Measurements from ENCODE around the gene TFE3. TPM values are rescaled to one million over a fixed set of nuclear protein-coding genes. Genes with fewer than 3 reads are reported as not detected.

The TFE3 gene
- total RNA-seq, 2 experiments from 2014 or later: 27.1 to 27.5 TPM

- Mint-ChIP-seq H3K4me1 (peaks cover 22% of the 10 kb centered on the region), H3K4me3 (no peak overlapping the region), H3K27ac (no peak overlapping the region), H3K36me3 (ENCODE audit: low read depth) (peaks cover 2% of the 10 kb centered on the region), H3K27me3 (no peaks in the 10 kb centered on the region), H3K9me3 (ENCODE audit: low read depth) (no peaks in the 10 kb centered on the region)
- ATAC-seq (no peak), DNase-seq (no peak)
- intact Hi-C loops (cut with DNase I, micrococcal nuclease): no loop called here
- ChIA-PET POLR2A (interaction anchor here (0.9 kb wide), 1 partner anchor 442 kb away, joined by 3 read pairs; no protein-coding TSS in a partner anchor), CTCF (no interaction called here)
Observed at GRCh38 chrX:49059201-49059600, 16.0 kb upstream of the TFE3 start.

GRCh38 chrX:49058794-49059193 lies 15.6 kb upstream of the TFE3 start, which contains the start of gene CCDC120:
Gene CCDC120 (plus strand): TSS chrX:49058999. CDS start chrX:49062042, 3,043 bp downstream.
- CTCF ChIA-PET: no interaction called here
- no peak within 1 kb of the TSS for H3K27ac Mint-ChIP-seq
- H3K4me1 Mint-ChIP-seq: peaks cover 25% of the 10 kb centered on the region
- DNase-seq (no peak), ATAC-seq (no peak)
- peaks cover 2% of the 10 kb centered on the region for H3K36me3 Mint-ChIP-seq (ENCODE audit: low read depth)
- H3K4me3 Mint-ChIP-seq: no peak within 1 kb of the TSS
- no peaks in the 10 kb centered on the region for H3K9me3 Mint-ChIP-seq (ENCODE audit: low read depth)
- no peaks in the 10 kb centered on the region for H3K27me3 Mint-ChIP-seq
- intact Hi-C loops (cut with DNase I, micrococcal nuclease): no loop called here
- POLR2A ChIA-PET: no interaction called here

- H3K9me3 Mint-ChIP-seq (ENCODE audit: low read depth): no peaks in the 10 kb centered on the region
- peak overlapping the region; percentile 70 for H3K4me3 Mint-ChIP-seq
- ATAC-seq (no peak), DNase-seq (no peak)
- peaks cover 34% of the 10 kb centered on the region for H3K4me1 Mint-ChIP-seq
- POLR2A ChIA-PET: no interaction called here
- no peaks in the 10 kb centered on the region for H3K36me3 Mint-ChIP-seq (ENCODE audit: low read depth)
- no peaks in the 10 kb centered on the region for H3K27me3 Mint-ChIP-seq
- intact Hi-C loops (cut with DNase I, micrococcal nuclease): no loop called here
- peak overlapping the region; percentile 82 for H3K27ac Mint-ChIP-seq
- CTCF ChIA-PET: no interaction called here
Observed at GRCh38 chrX:49054073-49054762, 11.1 kb upstream of the TFE3 start.

- ATAC-seq: peak; percentile 84
- POLR2A ChIA-PET: interaction anchor here (0.8 kb wide), 1 partner anchor 10 kb away, joined by 3 read pairs; the partner anchor contains the start of gene TFE3
Observed at GRCh38 chrX:49053223-49054072, 10.3 kb upstream of the TFE3 start.

GRCh38 chrX:49043987-49044281 lies 777 bp upstream of the TFE3 start:
- intact Hi-C loops (cut with DNase I, micrococcal nuclease): loop anchor here (1.0 kb wide), 12 partner anchors 9 to 470 kb away; partner anchors contain the start of genes GRIPAP1 (in 2 of the 2), PIM2 (in 1 of the 2), PPP1R3F (in 1 of the 2) and PQBP1 (in 1 of the 2)
- H3K4me3 Mint-ChIP-seq: peak overlapping the region; percentile 93
- DNase-seq (no peak), ATAC-seq (no peak)
- ChIA-PET CTCF (interaction anchor here (0.7 to 1.4 kb wide), 2 partner anchors 85 to 168 kb away, joined by 3 to 8 read pairs; no protein-coding TSS in a partner anchor), POLR2A (interaction anchor here (0.5 to 0.9 kb wide), 3 partner anchors 9 to 455 kb away, joined by 3 to 6 read pairs (median 3); no protein-coding TSS in a partner anchor)
- no peaks in the 10 kb centered on the region for H3K9me3 Mint-ChIP-seq (ENCODE audit: low read depth)
- H3K4me1 Mint-ChIP-seq: peaks cover 36% of the 10 kb centered on the region
- no peaks in the 10 kb centered on the region for H3K27me3 Mint-ChIP-seq
- H3K36me3 Mint-ChIP-seq (ENCODE audit: low read depth): peaks cover 7% of the 10 kb centered on the region
- H3K27ac Mint-ChIP-seq: peak overlapping the region; percentile 86

More at GRCh38 chrX:49053223-49054072, 10.3 kb upstream of the TFE3 start:
- peak overlapping the region; percentile 74 for H3K4me3 Mint-ChIP-seq
- H3K27me3 Mint-ChIP-seq: no peaks in the 10 kb centered on the region
- CTCF ChIA-PET: interaction anchor here (1.1 kb wide), 1 partner anchor 10 kb away, joined by 4 read pairs; the partner anchor contains the start of gene TFE3
- intact Hi-C loops (cut with DNase I, micrococcal nuclease): loop anchor here in 1 of 2 experiments (1.0 to 2.0 kb wide), 2 partner anchors 10 to 25 kb away; partner anchors contain the start of genes TFE3 and WDR45
- H3K27ac Mint-ChIP-seq: peak overlapping the region; percentile 84
- peak; percentile 78 for DNase-seq
- H3K36me3 Mint-ChIP-seq (ENCODE audit: low read depth): no peaks in the 10 kb centered on the region
- H3K9me3 Mint-ChIP-seq (ENCODE audit: low read depth): no peaks in the 10 kb centered on the region
- peaks cover 34% of the 10 kb centered on the region for H3K4me1 Mint-ChIP-seq

- ATAC-seq: no peak
- CTCF ChIA-PET: interaction anchor here (0.6 to 1.1 kb wide), 3 partner anchors 10 to 96 kb away, joined by 3 to 5 read pairs (median 4); partner anchors contain the start of gene GRIPAP1
Observed at GRCh38 chrX:49042581-49043219, 457 bp downstream of the TFE3 start.

GRCh38 chrX:49041744-49042580 lies 1.2 kb downstream of the TFE3 start:
- peak; percentile 20 for DNase-seq
- intact Hi-C loops (cut with DNase I, micrococcal nuclease): no loop called here
- Mint-ChIP-seq H3K36me3 (ENCODE audit: low read depth) (peaks cover 17% of the 10 kb centered on the region), H3K27ac (peak overlapping the region; percentile 94), H3K4me1 (peaks cover 41% of the 10 kb centered on the region), H3K4me3 (peak overlapping the region; percentile 93), H3K9me3 (ENCODE audit: low read depth) (no peaks in the 10 kb centered on the region), H3K27me3 (no peaks in the 10 kb centered on the region)
- CTCF ChIA-PET: interaction anchor here (0.6 kb wide), 3 partner anchors 73 to 146 kb away, joined by 3 read pairs; no protein-coding TSS in a partner anchor
- ATAC-seq: no peak
- POLR2A ChIA-PET: no interaction called here

More at GRCh38 chrX:49042581-49043219, 457 bp downstream of the TFE3 start:
- H3K4me1 Mint-ChIP-seq: peaks cover 41% of the 10 kb centered on the region
- H3K9me3 Mint-ChIP-seq (ENCODE audit: low read depth): no peaks in the 10 kb centered on the region
- peak overlapping the region; percentile 94 for H3K27ac Mint-ChIP-seq
- POLR2A ChIA-PET: interaction anchor here (0.9 kb wide), 1 partner anchor 10 kb away, joined by 3 read pairs; no protein-coding TSS in a partner anchor
- H3K36me3 Mint-ChIP-seq (ENCODE audit: low read depth): peaks cover 16% of the 10 kb centered on the region
- intact Hi-C loops (cut with DNase I, micrococcal nuclease): loop anchor here (1.0 kb wide), 12 partner anchors 11 to 468 kb away; partner anchors contain the start of genes GRIPAP1 (in 2 of the 2), PIM2 (in 1 of the 2), PPP1R3F (in 1 of the 2) and PQBP1 (in 1 of the 2)
- H3K4me3 Mint-ChIP-seq: peak overlapping the region; percentile 93
- DNase-seq: no peak
- H3K27me3 Mint-ChIP-seq: no peaks in the 10 kb centered on the region

GRCh38 chrX:49040376-49040955 lies 2.7 kb downstream of the TFE3 start:
- Mint-ChIP-seq H3K36me3 (ENCODE audit: low read depth) (peaks cover 19% of the 10 kb centered on the region), H3K4me1 (peaks cover 41% of the 10 kb centered on the region), H3K4me3 (peak overlapping the region; percentile 43), H3K9me3 (ENCODE audit: low read depth) (no peaks in the 10 kb centered on the region), H3K27ac (peak overlapping the region; percentile 76), H3K27me3 (no peaks in the 10 kb centered on the region)
- intact Hi-C loops (cut with DNase I, micrococcal nuclease): no loop called here
- ATAC-seq: no peak
- no peak for DNase-seq
- ChIA-PET CTCF (no interaction called here), POLR2A (interaction anchor here (0.6 kb wide), 1 partner anchor 343 kb away, joined by 3 read pairs; no protein-coding TSS in a partner anchor)

GRCh38 chrX:49039598-49040375 lies 3.4 kb downstream of the TFE3 start:
- ATAC-seq (peak; percentile 25), DNase-seq (peak; percentile 67)
- CTCF ChIA-PET: no interaction called here
- H3K4me1 Mint-ChIP-seq: peaks cover 41% of the 10 kb centered on the region
- H3K4me3 Mint-ChIP-seq: peak overlapping the region; percentile 43
- H3K9me3 Mint-ChIP-seq (ENCODE audit: low read depth): no peaks in the 10 kb centered on the region
- POLR2A ChIA-PET: interaction anchor here (0.6 kb wide), 1 partner anchor 342 kb away, joined by 3 read pairs; no protein-coding TSS in a partner anchor
- peaks cover 19% of the 10 kb centered on the region for H3K36me3 Mint-ChIP-seq (ENCODE audit: low read depth)
- H3K27ac Mint-ChIP-seq: peak overlapping the region; percentile 76
- no peaks in the 10 kb centered on the region for H3K27me3 Mint-ChIP-seq
- intact Hi-C loops (cut with DNase I, micrococcal nuclease): no loop called here

All from activated CD4-positive, alpha-beta T cell treated with anti-CD3 and anti-CD28 coated beads for 36 hours (primary cell).